GM18907 (cell line): Measurements from ENCODE around the gene B9D1.

Experiments
- ATAC-seq: cut with Tn5 transposase; IDR thresholded peaks from one replicate; pipeline ENCODE4 v1.9.1; 2021; ENCODE audit warnings: mild to moderate bottlenecking, moderate library complexity; ENCODE audit not compliant: unreplicated experiment

B9D1 gene

GRCh38 chr17:19388791-19389785, 26.6 kb upstream of the B9D1 start:
- ATAC-seq, result no peak

GRCh38 chr17:19387921-19388521, 25.5 kb upstream of the B9D1 start:
- no peak for ATAC-seq

GRCh38 chr17:19386974-19387920, 24.7 kb upstream of the B9D1 start, which contains the start of gene MFAP4:
MFAP4 (minus strand) TSS chr17:19387190; CDS start chr17:19387155, 35 bp downstream.
- no peak for ATAC-seq

GRCh38 chr17:19386051-19386929, 23.8 kb upstream of the B9D1 start:
- no peak for ATAC-seq

- ATAC-seq, result no peak
Observed at GRCh38 chr17:19385521-19385983, 23.0 kb upstream of the B9D1 start.

GRCh38 chr17:19384723-19385391, 22.3 kb upstream of the B9D1 start:
- no peak for ATAC-seq

GRCh38 chr17:19383681-19384470, 21.4 kb upstream of the B9D1 start:
- no peak for ATAC-seq

- ATAC-seq, result no peak
Observed at GRCh38 chr17:19382531-19383444, 20.3 kb upstream of the B9D1 start.

GRCh38 chr17:19381741-19382444, 19.4 kb upstream of the B9D1 start:
- ATAC-seq, result no peak

GRCh38 chr17:19381361-19381740, 18.8 kb upstream of the B9D1 start:
- no peak for ATAC-seq

- no peak for ATAC-seq
Observed at GRCh38 chr17:19380481-19381301, 18.2 kb upstream of the B9D1 start.

GRCh38 chr17:19379361-19380065, 17.0 kb upstream of the B9D1 start:
- ATAC-seq, result no peak

GRCh38 chr17:19378416-19379360, 16.2 kb upstream of the B9D1 start, which contains the start of gene MAPK7:
MAPK7 (plus strand) TSS chr17:19378498; CDS start chr17:19378901, 403 bp downstream.
- ATAC-seq, result peak; percentile 18
